HepG2 (cell line): Measurements from ENCODE around the gene APOC1. TPM values are rescaled to one million over a fixed set of nuclear protein-coding genes. Genes with fewer than 3 reads are reported as not detected.
A peak's percentile ranks its signal among the peaks of the same experiment; 100 is the strongest.

Source experiments
- ATF6 ChIP-seq: sonication (generic); formaldehyde crosslinking; conservative IDR thresholded peaks from 2 replicates; pipeline ENCODE4 v1.4.0; 2020; ENCODE audit warnings: missing genetic modification reagents
- DPF2 ChIP-seq: sonication (generic); formaldehyde crosslinking; IDR thresholded peaks from 2 replicates; pipeline ENCODE4 v1.4.0; 2020; ENCODE audit warnings: mild to moderate bottlenecking, low read depth, missing genetic modification reagents, borderline replicate concordance
- FOXK1 ChIP-seq: sonication (generic); formaldehyde crosslinking; IDR thresholded peaks from 2 replicates; pipeline ENCODE4 v1.4.0; 2020; ENCODE audit warnings: low read depth, missing genetic modification reagents, borderline replicate concordance
- GATA4 ChIP-seq: sonication (generic); IDR thresholded peaks from 2 replicates; pipeline ENCODE4 v1.6.1; 2016; ENCODE audit warnings: antibody characterized with exemption, low read depth, borderline replicate concordance
- HDAC2 ChIP-seq: sonication (generic); formaldehyde crosslinking; IDR thresholded peaks from 2 replicates; pipeline ENCODE4 v1.4.0; 2020; ENCODE audit warnings: missing genetic modification reagents
- HIC2 ChIP-seq: sonication (generic); formaldehyde crosslinking; IDR thresholded peaks from 2 replicates; pipeline ENCODE4 v1.9.0; 2022; ENCODE audit warnings: low read depth, missing genetic modification reagents
- HNRNPK ChIP-seq: fragments of 200-400 bp; formaldehyde crosslinking; IDR thresholded peaks from 2 replicates; pipeline ENCODE4 v1.6.1; 2018; ENCODE audit warnings: low read length, low read depth, moderate library complexity, mild to moderate bottlenecking; ENCODE audit not compliant: poor library complexity, severe bottlenecking
- MIXL1 ChIP-seq: IDR thresholded peaks from 2 replicates; pipeline ENCODE4 v1.6.1; 2016
- NFKBIZ ChIP-seq: IDR thresholded peaks from 2 replicates; pipeline ENCODE4 v1.6.1; 2018; ENCODE audit warnings: missing genetic modification reagents, missing compliant biosample characterization
- NRL ChIP-seq: sonication (generic); formaldehyde crosslinking; IDR thresholded peaks from 2 replicates; pipeline ENCODE4 v1.5.0; 2020; ENCODE audit warnings: missing genetic modification reagents, mild to moderate bottlenecking, moderate library complexity, borderline replicate concordance
- SALL1 ChIP-seq: sonication (generic); formaldehyde crosslinking; IDR thresholded peaks from 2 replicates; pipeline ENCODE4 v1.8.0; 2022; ENCODE audit warnings: mild to moderate bottlenecking, missing genetic modification reagents
- SMAD1 ChIP-seq: sonication (generic); formaldehyde crosslinking; IDR thresholded peaks from 2 replicates; pipeline ENCODE4 v1.4.0; 2020; ENCODE audit warnings: missing genetic modification reagents, low read depth, mild to moderate bottlenecking, borderline replicate concordance
- SOX6 ChIP-seq, 2 experiments: fragments of 450-650 bp in 1 of 2; sonication (generic) in 1 of 2; formaldehyde crosslinking in 1 of 2; IDR thresholded peaks; 2 replicates each; pipeline versions ENCODE4 v1.4.0 to v1.6.1; 2017 to 2020; ENCODE audit warnings: antibody characterized with exemption in 1 of 2, mild to moderate bottlenecking in 1 of 2, missing genetic modification reagents in 1 of 2
- TERF1 ChIP-seq: sonication (generic); formaldehyde crosslinking; IDR thresholded peaks from 2 replicates; pipeline ENCODE4 v1.8.0; 2022; ENCODE audit warnings: mild to moderate bottlenecking, missing genetic modification reagents, moderate library complexity
- ZBTB7B ChIP-seq: sonication (generic); formaldehyde crosslinking; IDR thresholded peaks from 2 replicates; pipeline ENCODE4 v1.4.0; 2020; ENCODE audit warnings: missing genetic modification reagents
- ZNF253 ChIP-seq: sonication (generic); formaldehyde crosslinking; IDR thresholded peaks from 2 replicates; pipeline ENCODE4 v1.8.0; 2022; ENCODE audit warnings: mild to moderate bottlenecking, missing genetic modification reagents, borderline replicate concordance
- ZNF337 ChIP-seq: sonication (generic); formaldehyde crosslinking; IDR thresholded peaks from 2 replicates; pipeline ENCODE4 v1.5.1; 2020; ENCODE audit warnings: missing genetic modification reagents, low read depth, mild to moderate bottlenecking, borderline replicate concordance
- ZNF414 ChIP-seq: sonication (generic); formaldehyde crosslinking; IDR thresholded peaks from 2 replicates; pipeline ENCODE4 v1.5.0; 2020; ENCODE audit warnings: missing genetic modification reagents
- ZNF460 ChIP-seq: sonication (generic); formaldehyde crosslinking; IDR thresholded peaks from 2 replicates; pipeline ENCODE4 v1.5.1; 2020; ENCODE audit warnings: missing genetic modification reagents, mild to moderate bottlenecking, borderline replicate concordance
- ZNF567 ChIP-seq: sonication (generic); formaldehyde crosslinking; IDR thresholded peaks from 2 replicates; pipeline ENCODE4 v1.8.1; 2023; ENCODE audit warnings: mild to moderate bottlenecking, missing genetic modification reagents, borderline replicate concordance
- ZNF777 ChIP-seq: sonication (generic); formaldehyde crosslinking; IDR thresholded peaks from 2 replicates; pipeline ENCODE4 v1.4.0; 2020; ENCODE audit warnings: missing genetic modification reagents
- ZNF816 ChIP-seq: sonication (generic); formaldehyde crosslinking; IDR thresholded peaks from 2 replicates; pipeline ENCODE4 v1.8.0; 2022; ENCODE audit warnings: missing genetic modification reagents, mild to moderate bottlenecking, borderline replicate concordance
- ZSCAN31 ChIP-seq: sonication (generic); formaldehyde crosslinking; IDR thresholded peaks from 2 replicates; pipeline ENCODE4 v1.5.0; 2020; ENCODE audit warnings: low read depth, mild to moderate bottlenecking, missing genetic modification reagents
- polyA plus RNA-seq, 8 experiments: library from polyadenylated mRNA; depleted of rRNA in 3 of 8; stranded (reverse) in 7 of 8; unstranded in 1 of 8; fragments of >200 nt; fragmentation: Illumina TruSeq in 4 of 8; extraction: Trizol in 4 of 8; gene quantifications; 2 replicates each; pipeline versions ENCODE4 v1.2.1 to v1.2.3, GENCODE V29; 2011 to 2016; ENCODE audit warnings: low read depth in 4 of 8, missing spikeins in 1 of 8, mixed read lengths in 1 of 8; ENCODE audit not compliant: insufficient read depth in 1 of 8
- total RNA-seq, 5 experiments: library from RNA; depleted of rRNA; stranded (reverse); fragments of >200 nt; fragmentation: Illumina TruSeq; extraction: Trizol; gene quantifications; 2 replicates each; pipeline ENCODE4 v1.2.3, GENCODE V29; 2016; ENCODE audit warnings: low read depth in 1 of 5

Gene APOC1
- total and polyA plus RNA-seq, 2 of the 13 experiments (the other 11 are each of a cell fraction or from before 2014, with no cell fraction given): 600 to 1,235 TPM

- no peak; the same call in 1 of the 2 replicates for TF ChIP-seq NRL (CRISPR knock-in tag)
- no peak for TF ChIP-seq FOXK1 (CRISPR knock-in tag)
- no peak for TF ChIP-seq ZNF777 (CRISPR knock-in tag)
- no peak for TF ChIP-seq ZNF337 (CRISPR knock-in tag)
- TF ChIP-seq ZNF816: 0 out of 2 replicates have a peak, but pooled peaks have one; percentile 47
- TF ChIP-seq ATF6 (CRISPR knock-in tag): no peak
- no peak for TF ChIP-seq ZNF460 (CRISPR knock-in tag)
- TF ChIP-seq HDAC2: peak; percentile 36
- no peak for TF ChIP-seq ZSCAN31
- peak; percentile 62; the same call in 1 of the 2 replicates for TF ChIP-seq MIXL1
- TF ChIP-seq ZBTB7B (CRISPR knock-in tag): peak; percentile 68
- peak; percentile 73 for TF ChIP-seq SALL1 (CRISPR knock-in tag)
- 0 out of 2 replicates have a peak, but pooled peaks have one; percentile 5 for TF ChIP-seq ZNF414
- 0 out of 2 replicates have a peak, but pooled peaks have one; percentile 38 for TF ChIP-seq NFKBIZ (CRISPR knock-in tag)
- no peak for TF ChIP-seq HNRNPK
- peak; percentile 12; the same call in 1 of the 2 replicates for TF ChIP-seq SMAD1 (CRISPR knock-in tag)
- no peak for TF ChIP-seq HIC2 (CRISPR knock-in tag)
- TF ChIP-seq DPF2 (CRISPR knock-in tag): peak; percentile 63; the same call in 1 of the 2 replicates
- no peak for TF ChIP-seq ZNF253 (CRISPR knock-in tag)
- peak; percentile 35; the same call in 1 of the 2 replicates for TF ChIP-seq GATA4
- TF ChIP-seq TERF1 (CRISPR knock-in tag): no peak
- no peak for TF ChIP-seq SOX6 (IDR thresholded peaks at IDR 0.05)
- TF ChIP-seq SOX6 (CRISPR knock-in tag; IDR thresholded peaks at IDR 0.05): peak; percentile 35; the same call in 1 of the 2 replicates
- no peak for TF ChIP-seq ZNF567 (CRISPR knock-in tag)
Observed at GRCh38 chr19:44905437-44906160, 8.8 kb upstream of the APOC1 start, which contains the start of gene APOE (continued).
